GM10248 (cell line): ENCODE results near the gene GCN1.

Experiments
- CTCF ChIA-PET: fragments of 300-600 bp; sonication (Branson Sonifier 250); formaldehyde crosslinking; extraction: SDS; loops from one replicate; lab custom pipeline; 2021; ENCODE audit warnings: antibody characterized with exemption; lab: Yijun Ruan, JAX
- POLR2A ChIA-PET: fragments of 350-650 bp; sonication (Branson Sonifier 250); formaldehyde crosslinking; extraction: SDS; loops from one replicate; lab custom pipeline; 2020; ENCODE audit warnings: antibody characterized with exemption; lab: Yijun Ruan, JAX
- DNase-seq: peaks from one replicate; pipeline ENCODE4 v3.0.0; 2012; ENCODE audit errors: extremely low spot score
- CTCF ChIP-seq: IDR thresholded peaks from 2 replicates; pipeline ENCODE4 v1.5.1; 2012; ENCODE audit warnings: mild to moderate bottlenecking, low read depth; ENCODE audit errors: extremely low read depth, missing control alignments, control extremely low read depth

Gene GCN1

DNA sequence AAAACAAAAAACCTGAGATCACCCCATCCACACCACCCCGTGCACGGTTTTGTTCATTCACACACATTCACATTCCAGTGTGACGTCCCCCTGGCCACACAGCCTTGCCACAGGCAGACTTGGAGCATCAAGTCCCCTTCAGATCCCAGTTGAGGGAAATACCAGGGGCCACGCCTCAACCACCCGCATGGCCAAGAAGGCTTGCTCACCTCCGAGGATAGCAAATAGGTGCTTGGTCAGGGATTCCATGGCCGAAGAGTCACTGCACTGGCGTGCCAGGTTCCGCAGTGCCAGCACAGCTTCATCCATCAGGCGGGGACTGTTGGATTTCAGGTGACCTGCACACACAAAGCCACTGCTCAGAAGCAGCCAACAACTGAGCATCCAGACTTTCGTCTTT is 19.0 kb downstream of the GCN1 start:
- POLR2A ChIA-PET, result interaction anchor here (1.3 kb wide), 1 partner anchor 26 kb away, joined by 9 read pairs; the partner anchor contains the start of gene RPLP0
- TF ChIP-seq CTCF, result no peak
- CTCF ChIA-PET, result interaction anchor here (1.2 kb wide), 1 partner anchor 8 kb away, joined by 3 read pairs; no protein-coding TSS in a partner anchor
- DNase-seq, result no peak

DNA sequence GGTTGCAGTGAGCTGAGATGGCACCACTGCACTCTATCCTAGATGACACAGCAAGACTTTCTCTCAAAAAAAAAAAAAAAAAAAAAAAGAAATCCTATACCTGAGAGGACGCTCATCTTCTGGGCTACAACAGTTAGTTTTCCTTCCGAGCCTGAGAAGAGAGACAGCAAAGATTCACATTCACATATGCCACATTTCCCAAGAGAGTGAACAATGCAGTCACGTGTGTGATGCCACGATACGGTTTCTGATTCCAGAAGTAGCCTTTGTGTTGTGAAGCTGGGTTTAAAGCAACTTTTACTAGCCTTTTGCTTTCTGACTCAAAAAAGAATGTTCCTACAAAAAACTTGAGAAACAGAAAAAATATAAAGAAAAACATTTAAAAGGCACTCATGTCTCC is 19.5 kb downstream of the GCN1 start:
- POLR2A ChIA-PET, result no interaction called here
- no peak for TF ChIP-seq CTCF
- CTCF ChIA-PET, result no interaction called here
- DNase-seq, result no peak

GRCh38 chr12:120172053-120172452 is 22.5 kb downstream of the GCN1 start:
- CTCF ChIA-PET, result interaction anchor here (1.4 to 3.5 kb wide), 3 partner anchors 11 to 140 kb away, joined by 3 to 14 read pairs (median 6); partner anchors contain the start of gene RPLP0
- no peak for TF ChIP-seq CTCF
- DNase-seq, result no peak
- POLR2A ChIA-PET, result interaction anchor here (1.0 to 1.6 kb wide), 2 partner anchors 12 to 29 kb away, joined by 5 to 6 read pairs; partner anchors contain the start of gene RPLP0

- no peak for DNase-seq
- CTCF ChIA-PET, result interaction anchor here (0.9 to 2.0 kb wide), 3 partner anchors 9 to 27 kb away, joined by 3 to 6 read pairs (median 3); no protein-coding TSS in a partner anchor
- no peak for TF ChIP-seq CTCF
- POLR2A ChIA-PET, result interaction anchor here (0.6 kb wide), 1 partner anchor 13 kb away, joined by 3 read pairs; no protein-coding TSS in a partner anchor
Measured at GRCh38 chr12:120170631-120171030, 23.9 kb downstream of the GCN1 start.

- no peak for DNase-seq
- ChIA-PET POLR2A (interaction anchor here (0.8 to 1.0 kb wide), 3 partner anchors 8 to 31 kb away, joined by 4 to 5 read pairs (median 4); no protein-coding TSS in a partner anchor), CTCF (interaction anchor here (0.8 to 2.0 kb wide), 4 partner anchors 8 to 31 kb away, joined by 3 to 7 read pairs (median 4); partner anchors contain the start of gene RPLP0)
- TF ChIP-seq CTCF, result no peak
Measured at GRCh38 chr12:120169946-120170345, 24.6 kb downstream of the GCN1 start.

GRCh38 chr12:120168337-120168736 is 26.2 kb downstream of the GCN1 start:
- ChIA-PET POLR2A (interaction anchor here (0.7 to 2.9 kb wide), 2 partner anchors 33 to 36 kb away, joined by 10 to 23 read pairs; partner anchors contain the start of gene RPLP0), CTCF (interaction anchor here (0.8 to 2.0 kb wide), 5 partner anchors 9 to 37 kb away, joined by 3 to 12 read pairs (median 3); partner anchors contain the start of gene RPLP0)
- no peak for DNase-seq
- no peak for TF ChIP-seq CTCF
